Pancreas (tissue), 10 donors: ENCODE results near the gene OR10H5. TPM values are rescaled to one million over a fixed set of nuclear protein-coding genes. Genes with fewer than 3 reads are reported as not detected.

Experiments used
- ATAC-seq, 4 donors: fragments of 200-7000 bp; cut with Tn5 transposase; one replicate each; pipeline versions ENCODE4 v1.8.0 to v1.9.1; 2020; ENCODE audit warnings: mild to moderate bottlenecking in 4 of 4, moderate library complexity in 4 of 4
- DNase-seq, 6 donors: peaks; one replicate each; pipeline ENCODE4 v3.0.0-alpha.2; 2020
- FAIRE-seq: peaks from 2 replicates; lab custom pipeline; 2012; peaks lifted over from hg19 to GRCh38; lab: Jason Lieb, UNC
- H3K27ac ChIP-seq, 4 donors: fragments of 200-600 bp; sonication (generic); 1 replicate in 3 of 4; 2 replicates in 1 of 4; pipeline versions ENCODE4 v1.5.0 to v1.8.0; 2020
- H3K27me3 ChIP-seq, 4 donors: fragments of 200-600 bp; one replicate each; pipeline ENCODE4 v1.8.0; 2021
- H3K36me3 ChIP-seq, 3 donors: fragments of 200-600 bp; sonication (generic) in 1 of 3; one replicate each; pipeline versions ENCODE4 v1.5.0 to v1.8.0; 2020 to 2021
- H3K4me1 ChIP-seq, 3 donors: fragments of 200-600 bp; one replicate each; pipeline ENCODE4 v1.8.0; 2021
- H3K4me3 ChIP-seq, 4 donors: fragments of 200-600 bp; sonication (generic) in 2 of 4; one replicate each; pipeline versions ENCODE4 v1.5.0 to v1.8.0; 2020 to 2021
- H3K9me3 ChIP-seq, 4 donors: fragments of 200-600 bp; one replicate each; pipeline ENCODE4 v1.8.0; 2021
- CTCF ChIP-seq, 4 donors: fragments of 200-600 bp; sonication (generic) in 3 of 4; IDR thresholded peaks; one replicate each; pipeline versions ENCODE4 v1.5.0 to v1.8.0; 2021; ENCODE audit warnings: antibody characterized with exemption in 4 of 4
- WGBS, 2 donors: extraction: QIAGEN DNeasy Blood & Tissue Kit; methylation state at CpG; one replicate each; pipeline ENCODE4 v1.1.7; 2013; 5-methylcytosine and 5-hydroxymethylcytosine counted together
- intact Hi-C, 3 donors: fragments of 100-400 bp; cut with DNase I; formaldehyde crosslinking; loops; one replicate each; pipeline versions ENCODE4 v1.11.1 to v1.14.2; 2022
- polyA plus RNA-seq, 2 donors: library from polyadenylated mRNA; stranded (reverse); fragments of 200-250 nt; gene quantifications; one replicate each; pipeline ENCODE4 v1.2.3, GENCODE V29; 2013
- total RNA-seq, 6 donors: library from RNA; stranded (reverse); fragmentation: NEBNext Ultra II Directional in 4 of 6; extraction: Animal tissue kit (Norgen Biotek cat#: 25700) in 4 of 6; gene quantifications; one replicate each; pipeline versions ENCODE4 v1.2.1 to v1.2.4, GENCODE V29; 2021 to 2023
- donor health status: healthy with polysubstance abuse.
- donor health status: DM: no; HTN: no; CAD: no; lungs with moderate emphysema.
- donor health status: DM: no; HTN: no; CAD: no.
- donor health status: control.
- donor health status: control.
- donor health status: Bipolar disorder and iron deficiency.
- donor health status: DM: yes; HTN: yes; CAD: no.
- donor health status: DM: no; HTN: no; CAD: no.
- donor health status: DM: no; HTN: no; CAD: no.
- donor health status: DM: yes; HTN: yes; CAD: no.

Gene OR10H5
- total RNA-seq (not detected), polyA plus RNA-seq (under 1 TPM in 1 of 2 donors, not detected in 1; 0.05 TPM)

GRCh38 chr19:15787611-15788155, at the start of gene OR10H5:
Gene OR10H5, plus strand, starts transcription at chr19:15787661. Its CDS starts 6,388 bp downstream, at chr19:15794049.
- FAIRE-seq: no peak
- no peak for TF ChIP-seq CTCF (IDR thresholded peaks at IDR 0.05)
- DNase-seq: no peak
- ATAC-seq: no peak
- no peaks in the 10 kb centered on the region for H3K36me3 ChIP-seq
- H3K27ac ChIP-seq: no peak within 1 kb of the TSS
- intact Hi-C loops: no loop called here
- H3K4me1 ChIP-seq: no peaks in the 10 kb centered on the region
- no peak within 1 kb of the TSS for H3K4me3 ChIP-seq
- no peaks in the 10 kb centered on the region for H3K9me3 ChIP-seq
- WGBS, 2 donors: 43 to 60% methylated on average over 6 of the region's 6 CpGs
- H3K27me3 ChIP-seq: no peaks in the 10 kb centered on the region

- Histone ChIP-seq H3K4me3 (no peak within 1 kb of the TSS), H3K4me1 (no peaks in the 10 kb centered on the region), H3K27ac (no peak within 1 kb of the TSS), H3K27me3 (no peaks in the 10 kb centered on the region), H3K9me3 (no peaks in the 10 kb centered on the region), H3K36me3 (no peaks in the 10 kb centered on the region)
- intact Hi-C loops: no loop called here
- FAIRE-seq (no peak), DNase-seq (no peak), ATAC-seq (no peak)
- WGBS, 2 donors: 60 to 61% methylated on average over 4 of the region's 4 CpGs
- no peak for TF ChIP-seq CTCF (IDR thresholded peaks at IDR 0.05)
Measured at GRCh38 chr19:15737722-15738121, 49.7 kb upstream of the OR10H5 start, which contains the start of gene OR10H3. Gene OR10H3, plus strand, starts transcription at chr19:15737985. Its CDS starts 3,408 bp downstream, at chr19:15741393.

- H3K4me3 ChIP-seq: no peak overlapping the region
- no peaks in the 10 kb centered on the region for H3K9me3 ChIP-seq
- intact Hi-C loops: no loop called here
- DNase-seq (no peak), ATAC-seq (no peak), FAIRE-seq (no peak)
- H3K27ac ChIP-seq: no peak overlapping the region
- no peak for TF ChIP-seq CTCF (IDR thresholded peaks at IDR 0.05)
- H3K4me1 ChIP-seq: no peaks in the 10 kb centered on the region
- WGBS, 2 donors: 47 to 56% methylated on average over 1 of the region's 1 CpG
- no peaks in the 10 kb centered on the region for H3K27me3 ChIP-seq
- no peaks in the 10 kb centered on the region for H3K36me3 ChIP-seq
Measured at GRCh38 chr19:15740785-15741184, 46.7 kb upstream of the OR10H5 start.

GRCh38 chr19:15748239-15748638, 39.2 kb upstream of the OR10H5 start:
- intact Hi-C loops: no loop called here

More at GRCh38 chr19:15748239-15748638, 39.2 kb upstream of the OR10H5 start:
- Histone ChIP-seq H3K9me3 (no peaks in the 10 kb centered on the region), H3K27ac (no peak overlapping the region), H3K27me3 (peaks cover 0 to 8% (median 1%) of the 10 kb centered on the region in 4 donors), H3K36me3 (no peaks in the 10 kb centered on the region), H3K4me3 (no peak overlapping the region), H3K4me1 (no peaks in the 10 kb centered on the region)
- TF ChIP-seq CTCF (IDR thresholded peaks at IDR 0.05): no peak
- WGBS, 2 donors: 61 to 76% methylated on average over 2 of the region's 2 CpGs
- FAIRE-seq (no peak), DNase-seq (no peak), ATAC-seq (no peak)
